Heart right ventricle (tissue), 16 donors: ENCODE data around the gene SRR. TPM values are rescaled to one million over a fixed set of nuclear protein-coding genes. Genes with fewer than 3 reads are reported as not detected.

Experiments used
- ATAC-seq, 8 donors: fragments of 200-7000 bp; cut with Tn5 transposase; one replicate each; pipeline ENCODE4 v1.9.1; 2020; ENCODE audit warnings: mild to moderate bottlenecking in 8 of 8, moderate library complexity in 8 of 8, moderate number of reproducible peaks in 1 of 8
- DNase-seq, 2 donors: peaks; one replicate each; pipeline ENCODE4 v3.0.0-alpha.2; 2020
- H3K27ac ChIP-seq, 10 donors: fragments of 200-600 bp; sonication (generic) in 2 of 10; one replicate each; pipeline versions ENCODE4 v1.5.0 to v1.8.0; 2020 to 2022; ENCODE audit warnings: mild to moderate bottlenecking in 3 of 10
- H3K27me3 ChIP-seq, 7 donors: fragments of 200-600 bp; one replicate each; pipeline ENCODE4 v1.8.0; 2021 to 2022; ENCODE audit warnings: mild to moderate bottlenecking in 2 of 7
- H3K36me3 ChIP-seq, 9 donors: fragments of 200-600 bp; sonication (generic) in 1 of 9; one replicate each; pipeline versions ENCODE4 v1.5.0 to v1.8.0; 2020 to 2022; ENCODE audit warnings: mild to moderate bottlenecking in 2 of 9
- H3K4me1 ChIP-seq, 9 donors: fragments of 200-600 bp; sonication (generic) in 1 of 9; one replicate each; pipeline versions ENCODE4 v1.5.0 to v1.8.0; 2020 to 2022; ENCODE audit warnings: mild to moderate bottlenecking in 4 of 9
- H3K4me3 ChIP-seq, 10 donors: fragments of 200-600 bp; sonication (generic) in 2 of 10; one replicate each; pipeline versions ENCODE4 v1.5.0 to v1.8.0; 2020 to 2022; ENCODE audit warnings: mild to moderate bottlenecking in 7 of 10, moderate library complexity in 2 of 10
- H3K9me3 ChIP-seq, 11 donors: fragments of 200-600 bp in 10 of 11; sonication (generic) in 2 of 11; one replicate each; pipeline versions ENCODE4 v1.5.0 to v1.8.0; 2013 to 2022; ENCODE audit warnings: mild to moderate bottlenecking in 2 of 11, control low read depth in 1 of 11, moderate library complexity in 1 of 11
- WGBS, 2 donors: extraction: QIAGEN DNeasy Blood & Tissue Kit; methylation state at CpG; one replicate each; pipeline ENCODE4 v1.1.7; 2013; ENCODE audit warnings: inconsistent platforms in 1 of 2; 5-methylcytosine and 5-hydroxymethylcytosine counted together
- intact Hi-C, 10 donors: fragments of 100-400 bp; cut with DNase I; formaldehyde crosslinking; loops; one replicate each; pipeline versions ENCODE4 v1.11.1 to v1.14.2; 2022
- polyA plus RNA-seq, 2 donors: library from polyadenylated mRNA; stranded (reverse); fragments of 200-250 nt; gene quantifications; one replicate each; pipeline ENCODE4 v1.2.3, GENCODE V29; 2013
- total RNA-seq, 10 donors: library from RNA; stranded (reverse); fragmentation: NEBNext Ultra II Directional in 3 of 10; extraction: Animal tissue kit (Norgen Biotek cat#: 25700) in 3 of 10; gene quantifications; one replicate each; pipeline versions ENCODE4 v1.2.1 to v1.2.4, GENCODE V29; 2021 to 2023
- TF ChIP-seq, protein P1 (sequence below), 9 donors: fragments of 200-600 bp; sonication (generic) in 2 of 9; IDR thresholded peaks; one replicate each; pipeline versions ENCODE4 v1.5.0 to v1.8.0; 2021 to 2022; ENCODE audit warnings: antibody characterized with exemption in 9 of 9, mild to moderate bottlenecking in 5 of 9, moderate library complexity in 1 of 9
- donor health status: Arrhythmogenic right ventricular cardiomyopathy.
- donor health status: ischemic (EF 13 %, LVEDD 7.1; RV severe dilation, severe dysfunction).
- donor health status: healthy with polysubstance abuse.
- donor health status: DM: no; HTN: yes; CAD: no.
- donor health status: DM: no; HTN: no; CAD: no.
- donor health status: ischemic (EF 25% LVEDD 6.9; RV normal size, moderate dysfunction).
- donor health status: ischemic (EF 25% LVEDD 5.7; RV mildly dilated, moderate dysfunction).
- donor health status: healthy.
- donor health status: DM: yes; HTN: yes; CAD: no.
- donor health status: Ischemic cardiomyopathy.
- donor health status: ischemic (EF 35%, LVEDD 5.7; RV mildly dilated, moderate dysfunction).
- donor health status: nonischemic (EF 11% LVEDD 7.7; RV severe dilation, severe dysfunction).
- donor health status: DM: yes; HTN: yes; CAD: no.
- donor health status: PGD.
- donor health status: ischemic (EF 29% LVEDD 5.4; RV normal size, mild dysfunction).
- donor health status: nonischemic (EF 23%, LVEDD 6.1; RV moderate dilation, normal function).

Gene SRR
- total and polyA plus RNA-seq, 12 donors, result 2.9 to 16.0 (median 9.4) TPM

DNA sequence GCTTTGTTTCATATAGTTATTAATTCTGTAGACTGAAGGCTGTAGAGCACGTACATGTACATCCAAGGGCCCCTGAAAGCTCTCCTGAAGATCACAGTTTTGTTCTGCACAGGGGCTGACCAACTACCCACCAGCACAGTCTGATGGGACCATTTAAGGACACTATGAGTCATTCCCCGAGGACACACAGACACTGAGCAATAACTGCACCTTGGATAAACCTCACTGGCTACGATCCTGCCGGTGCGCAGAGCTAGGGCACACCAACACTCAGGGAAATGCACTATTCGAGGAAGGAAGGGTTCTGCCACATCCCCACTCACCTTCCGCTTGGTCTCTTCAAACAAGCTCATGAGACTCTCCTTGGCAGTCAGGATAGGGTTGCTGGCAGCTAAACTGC is 20.4 kb upstream of the SRR start:
- intact Hi-C loops, result loop anchor here in 5 of 10 donors (2.0 to 10.0 kb wide), 6 partner anchors 41 to 379 kb away; partner anchors contain the start of gene HIC1 (in 4 of the 5)
- Histone ChIP-seq H3K4me1 (peaks cover 0 to 13% (median 0%) of the 10 kb centered on the region in 9 donors), H3K27ac (no peak overlapping the region), H3K9me3 (no peaks in the 10 kb centered on the region), H3K27me3 (no peaks in the 10 kb centered on the region), H3K4me3 (no peak overlapping the region), H3K36me3 (peaks cover 0 to 100% (median 55%) of the 10 kb centered on the region in 9 donors)
- ATAC-seq (no peak), DNase-seq (no peak)
- 86 to 93% methylated on average over 7 of the region's 7 CpGs for WGBS, 2 donors
- TF ChIP-seq, protein P1, sequence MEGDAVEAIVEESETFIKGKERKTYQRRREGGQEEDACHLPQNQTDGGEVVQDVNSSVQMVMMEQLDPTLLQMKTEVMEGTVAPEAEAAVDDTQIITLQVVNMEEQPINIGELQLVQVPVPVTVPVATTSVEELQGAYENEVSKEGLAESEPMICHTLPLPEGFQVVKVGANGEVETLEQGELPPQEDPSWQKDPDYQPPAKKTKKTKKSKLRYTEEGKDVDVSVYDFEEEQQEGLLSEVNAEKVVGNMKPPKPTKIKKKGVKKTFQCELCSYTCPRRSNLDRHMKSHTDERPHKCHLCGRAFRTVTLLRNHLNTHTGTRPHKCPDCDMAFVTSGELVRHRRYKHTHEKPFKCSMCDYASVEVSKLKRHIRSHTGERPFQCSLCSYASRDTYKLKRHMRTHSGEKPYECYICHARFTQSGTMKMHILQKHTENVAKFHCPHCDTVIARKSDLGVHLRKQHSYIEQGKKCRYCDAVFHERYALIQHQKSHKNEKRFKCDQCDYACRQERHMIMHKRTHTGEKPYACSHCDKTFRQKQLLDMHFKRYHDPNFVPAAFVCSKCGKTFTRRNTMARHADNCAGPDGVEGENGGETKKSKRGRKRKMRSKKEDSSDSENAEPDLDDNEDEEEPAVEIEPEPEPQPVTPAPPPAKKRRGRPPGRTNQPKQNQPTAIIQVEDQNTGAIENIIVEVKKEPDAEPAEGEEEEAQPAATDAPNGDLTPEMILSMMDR (IDR thresholded peaks at IDR 0.05), result no peak

DNA sequence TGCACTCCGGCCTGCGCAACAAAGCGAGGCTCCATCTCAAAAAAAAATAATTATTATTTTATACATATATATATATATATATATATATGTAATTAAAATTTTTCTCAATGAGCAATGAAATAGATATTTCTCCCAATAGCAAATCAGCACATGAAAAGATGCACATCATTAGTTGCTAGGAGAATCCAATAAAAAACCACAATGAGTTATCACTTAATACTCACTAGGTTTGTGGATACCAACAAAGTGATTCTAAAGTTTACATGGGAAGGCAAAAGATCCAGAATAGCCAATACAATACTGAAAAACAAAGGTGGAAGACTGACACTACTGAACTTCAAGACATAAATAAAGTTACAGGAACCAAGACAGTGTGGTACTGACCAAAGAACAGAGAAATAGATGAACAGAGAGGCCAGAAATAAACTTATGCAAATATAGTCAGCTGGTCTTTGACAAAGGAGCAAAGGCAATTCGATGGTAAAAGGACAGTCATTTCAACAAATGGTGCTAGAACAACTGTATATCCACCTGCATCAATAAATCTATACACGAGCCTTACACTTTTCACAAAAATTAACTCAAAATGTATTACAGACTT is 13.8 kb upstream of the SRR start:
- Histone ChIP-seq H3K9me3 (no peaks in the 10 kb centered on the region), H3K27ac (no peak overlapping the region), H3K4me3 (no peak overlapping the region), H3K27me3 (no peaks in the 10 kb centered on the region), H3K36me3 (peaks cover 0 to 100% (median 37%) of the 10 kb centered on the region in 9 donors), H3K4me1 (no peaks in the 10 kb centered on the region)
- 93 to 97% methylated on average over 5 of the region's 5 CpGs for WGBS, 2 donors
- no peak for ATAC-seq
- no peak for DNase-seq
- TF ChIP-seq, protein P1 (IDR thresholded peaks at IDR 0.05), result no peak
- intact Hi-C loops, result loop anchor here in 4 of 10 donors (5.0 to 10.0 kb wide), 3 partner anchors 235 to 385 kb away; partner anchors contain the start of gene HIC1 (in 1 of the 4)

DNA sequence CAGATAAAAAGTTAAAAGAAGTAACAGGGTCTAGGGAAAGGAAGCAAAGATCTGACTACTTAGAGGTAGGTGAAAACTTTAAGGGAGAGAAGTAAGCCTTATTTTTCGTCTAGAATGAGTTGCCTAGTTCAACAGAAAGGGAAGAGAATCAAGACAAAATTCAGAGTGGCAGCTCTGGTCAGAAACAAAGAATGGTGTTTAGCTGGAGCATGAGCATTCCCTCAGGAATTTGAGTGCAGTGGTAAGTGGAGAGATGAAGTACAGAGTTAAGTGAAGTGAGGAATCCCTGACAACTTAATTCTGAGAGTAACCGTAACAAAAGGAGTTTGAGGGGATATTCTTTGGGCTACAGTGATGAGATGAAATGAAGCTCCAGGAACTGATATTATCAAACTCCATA is 11.7 kb upstream of the SRR start:
- TF ChIP-seq, protein P1 (IDR thresholded peaks at IDR 0.05), result no peak
- Histone ChIP-seq H3K27me3 (no peaks in the 10 kb centered on the region), H3K4me1 (peaks cover 0 to 8% (median 0%) of the 10 kb centered on the region in 9 donors), H3K27ac (no peak overlapping the region), H3K36me3 (peaks cover 0 to 100% (median 57%) of the 10 kb centered on the region in 9 donors), H3K4me3 (no peak overlapping the region), H3K9me3 (no peaks in the 10 kb centered on the region)
- 85 to 86% methylated on average over 2 of the region's 2 CpGs for WGBS, 2 donors
- intact Hi-C loops, result no loop called here
- ATAC-seq (no peak), DNase-seq (no peak)

DNA sequence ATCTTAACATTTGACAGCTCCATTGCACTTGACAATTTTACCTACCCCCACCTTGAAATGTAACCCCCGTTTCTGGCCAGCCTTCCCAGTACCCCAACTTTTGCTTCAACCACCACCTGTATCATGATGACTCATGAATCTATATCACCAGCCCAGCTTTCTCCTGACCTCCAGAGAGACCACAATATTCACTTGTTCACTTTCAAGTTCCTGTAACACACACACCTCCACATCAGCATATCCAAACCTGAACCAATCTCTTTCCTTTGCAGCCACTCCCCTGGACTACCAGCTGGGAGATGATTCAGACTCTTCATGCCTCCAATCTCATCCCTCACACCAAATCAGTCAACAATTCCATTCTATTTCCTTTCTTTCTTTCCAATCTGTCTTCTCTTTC is 8.2 kb upstream of the SRR start:
- 75 to 83% methylated on average over 1 of the region's 1 CpG for WGBS, 2 donors
- DNase-seq (no peak), ATAC-seq (no peak)
- TF ChIP-seq, protein P1 (IDR thresholded peaks at IDR 0.05), result no peak
- H3K4me1 ChIP-seq, result peaks cover 0 to 8% (median 0%) of the 10 kb centered on the region in 9 donors
- H3K9me3 ChIP-seq, result no peaks in the 10 kb centered on the region
- intact Hi-C loops, result no loop called here
- H3K4me3 ChIP-seq, result no peak overlapping the region
- no peak overlapping the region for H3K27ac ChIP-seq
- no peaks in the 10 kb centered on the region for H3K27me3 ChIP-seq
- peaks cover 0 to 100% (median 51%) of the 10 kb centered on the region in 9 donors for H3K36me3 ChIP-seq
